ENCODE data around the gene FKBP1A.

FKBP1A gene

DNA sequence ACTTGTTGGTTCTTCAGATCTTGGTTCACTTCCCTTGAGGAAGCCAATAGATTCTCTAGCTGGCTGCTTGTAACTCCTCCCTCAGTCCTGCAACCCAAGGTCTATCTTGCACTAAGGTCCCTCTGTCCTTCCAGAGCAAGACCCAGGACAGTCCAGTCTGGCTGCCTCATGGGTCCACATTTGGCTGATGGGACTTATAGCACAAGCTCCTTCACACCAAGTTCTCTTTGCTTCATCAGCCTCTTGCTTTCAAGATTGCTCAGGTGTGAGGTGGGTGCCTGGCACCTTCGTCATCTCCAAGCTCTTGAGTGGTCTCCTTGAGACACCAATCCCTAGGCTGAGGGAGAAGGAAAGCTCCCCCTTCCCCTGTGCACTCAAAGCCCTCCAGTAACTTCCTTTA lies 45.5 kb upstream of the FKBP1A start:
- Histone ChIP-seq H3K27me3 (ENCODE audit: insufficient read depth, low read depth) (no peaks in the 10 kb centered on the region), H3K4me2 (no peak overlapping the region), H4K20me1 (ENCODE audit: insufficient read depth) (no peaks in the 10 kb centered on the region), H3K79me2 (ENCODE audit: insufficient read depth, low read depth) (no peaks in the 10 kb centered on the region), H3K4me3 (IDR thresholded peaks at IDR 0.05; ENCODE audit: insufficient read depth, low read depth, low read length) (no peak overlapping the region), H2AFZ (ENCODE audit: low read depth) (no peak overlapping the region), H3K36me3 (ENCODE audit: insufficient read depth) (no peaks in the 10 kb centered on the region), H3K4me1 (ENCODE audit: low read depth, poor library complexity, severe bottlenecking) (peaks cover 17% of the 10 kb centered on the region), H3K27ac (no peak overlapping the region), H3K9ac (no peak overlapping the region)
- TF ChIP-seq CTCF (conservative IDR thresholded peaks at IDR 0.05; ENCODE audit: low read depth, low read length): no peak

GRCh38 chr20:1437235-1437904 lies 44.5 kb upstream of the FKBP1A start:
- Histone ChIP-seq H4K20me1 (ENCODE audit: insufficient read depth) (no peaks in the 10 kb centered on the region), H3K4me1 (ENCODE audit: low read depth, poor library complexity, severe bottlenecking) (peaks cover 17% of the 10 kb centered on the region), H2AFZ (ENCODE audit: low read depth) (no peak overlapping the region), H3K79me2 (ENCODE audit: insufficient read depth, low read depth) (no peaks in the 10 kb centered on the region), H3K4me2 (no peak overlapping the region), H3K27me3 (ENCODE audit: insufficient read depth, low read depth) (no peaks in the 10 kb centered on the region), H3K4me3 (IDR thresholded peaks at IDR 0.05; ENCODE audit: insufficient read depth, low read depth, low read length) (no peak overlapping the region), H3K27ac (no peak overlapping the region), H3K9ac (no peak overlapping the region), H3K36me3 (ENCODE audit: insufficient read depth) (no peaks in the 10 kb centered on the region)
- TF ChIP-seq CTCF (conservative IDR thresholded peaks at IDR 0.05; ENCODE audit: low read depth, low read length): peak; percentile 91

- Histone ChIP-seq H2AFZ (ENCODE audit: low read depth) (no peak overlapping the region), H3K27ac (no peak overlapping the region), H3K4me2 (no peak overlapping the region), H3K4me1 (ENCODE audit: low read depth, poor library complexity, severe bottlenecking) (peaks cover 20% of the 10 kb centered on the region), H3K36me3 (ENCODE audit: insufficient read depth) (no peaks in the 10 kb centered on the region), H3K4me3 (IDR thresholded peaks at IDR 0.05; ENCODE audit: insufficient read depth, low read depth, low read length) (no peak overlapping the region), H3K27me3 (ENCODE audit: insufficient read depth, low read depth) (no peaks in the 10 kb centered on the region), H3K79me2 (ENCODE audit: insufficient read depth, low read depth) (no peaks in the 10 kb centered on the region), H4K20me1 (ENCODE audit: insufficient read depth) (no peaks in the 10 kb centered on the region), H3K9ac (no peak overlapping the region)
- no peak for TF ChIP-seq CTCF (conservative IDR thresholded peaks at IDR 0.05; ENCODE audit: low read depth, low read length)
Measured at GRCh38 chr20:1436263-1436662, 43.4 kb upstream of the FKBP1A start.

- Histone ChIP-seq H3K4me3 (IDR thresholded peaks at IDR 0.05; ENCODE audit: insufficient read depth, low read depth, low read length) (no peak overlapping the region), H3K27ac (no peak overlapping the region), H3K9ac (no peak overlapping the region), H3K4me1 (ENCODE audit: low read depth, poor library complexity, severe bottlenecking) (peaks cover 23% of the 10 kb centered on the region), H3K4me2 (peak overlapping the region; percentile 23; the same call in 1 of the 2 replicates), H2AFZ (ENCODE audit: low read depth) (no peak overlapping the region), H3K79me2 (ENCODE audit: insufficient read depth, low read depth) (no peaks in the 10 kb centered on the region), H4K20me1 (ENCODE audit: insufficient read depth) (no peaks in the 10 kb centered on the region), H3K36me3 (ENCODE audit: insufficient read depth) (no peaks in the 10 kb centered on the region), H3K27me3 (ENCODE audit: insufficient read depth, low read depth) (no peaks in the 10 kb centered on the region)
- TF ChIP-seq CTCF (conservative IDR thresholded peaks at IDR 0.05; ENCODE audit: low read depth, low read length): no peak
Measured at GRCh38 chr20:1435337-1435699, 42.5 kb upstream of the FKBP1A start.
